B cell (primary cell): ENCODE data around the gene CCDC138. TPM values are rescaled to one million over a fixed set of nuclear protein-coding genes. Genes with fewer than 3 reads are reported as not detected.

Experiments used
- ATAC-seq: fragments of 200-7000 bp; cut with Tn5 transposase; one replicate; pipeline ENCODE4 v1.10.0; 2021; ENCODE audit warnings: low read depth, mild to moderate bottlenecking, moderate number of reproducible peaks, moderate library complexity
- CTCF ChIA-PET: fragments of 350-600 bp; sonication (Branson Sonifier 250); formaldehyde crosslinking; loops from one replicate; lab custom pipeline; 2021; ENCODE audit warnings: antibody characterized with exemption, inconsistent platforms; lab: Charles Lee
- POLR2A ChIA-PET: fragments of 350-600 bp; sonication (Branson Sonifier 250); formaldehyde crosslinking; loops from one replicate; lab custom pipeline; 2021; ENCODE audit warnings: antibody characterized with exemption; lab: Charles Lee
- DNase-seq: peaks from one replicate; pipeline ENCODE4 v3.0.0; 2013
- H2AFZ ChIP-seq: 2 replicates; pipeline ENCODE4 v1.6.1; 2012; ENCODE audit warnings: mild to moderate bottlenecking, low read depth, low read length; ENCODE audit not compliant: insufficient read depth, poor library complexity, severe bottlenecking
- H3K27ac ChIP-seq, 2 donors: 1 replicate in 1 of 2; 2 replicates in 1 of 2; pipeline ENCODE4 v1.5.1; 2012 to 2013; ENCODE audit warnings: low read length in 2 of 2, mild to moderate bottlenecking in 2 of 2, moderate library complexity in 1 of 2
- H3K27me3 ChIP-seq, 4 experiments: fragments of 200-600 bp in 1 of 4; sonication (generic) in 1 of 4; replicated peaks in 1 of 4; 1 replicate in 2 of 4; 2 replicates in 2 of 4; pipeline versions ENCODE4 v1.6.1 to v1.7.0; 2013 to 2016; ENCODE audit warnings: low read length in 3 of 4, mild to moderate bottlenecking in 2 of 4, mixed read lengths in 1 of 4, moderate library complexity in 1 of 4; ENCODE audit not compliant: insufficient read depth in 4 of 4, control insufficient read depth in 3 of 4; ENCODE audit errors: control extremely low read depth in 1 of 4
- H3K36me3 ChIP-seq, 2 experiments: replicated peaks in 1 of 2; 1 replicate in 1 of 2; 2 replicates in 1 of 2; pipeline versions ENCODE4 v1.6.1 to v1.7.1; 2013; ENCODE audit warnings: low read length in 1 of 2; ENCODE audit not compliant: insufficient read depth in 2 of 2, control insufficient read depth in 1 of 2; ENCODE audit errors: control extremely low read depth in 1 of 2, extremely low read depth in 1 of 2
- H3K4me1 ChIP-seq, 2 donors: fragments of 200-600 bp in 1 of 2; sonication (generic) in 1 of 2; 1 replicate in 1 of 2; 2 replicates in 1 of 2; pipeline versions ENCODE4 v1.5.1 to v1.6.1; 2013 to 2017; ENCODE audit warnings: low read length in 2 of 2; ENCODE audit not compliant: control insufficient read depth in 2 of 2, insufficient read depth in 2 of 2
- H3K4me2 ChIP-seq: replicated peaks from 2 replicates; pipeline ENCODE3; 2012; ENCODE audit warnings: mild to moderate bottlenecking, low read depth, low read length; ENCODE audit not compliant: poor library complexity, severe bottlenecking
- H3K4me3 ChIP-seq, 5 experiments: fragments of 200-600 bp in 1 of 5; sonication (generic) in 1 of 5; 1 replicate in 3 of 5; 2 replicates in 2 of 5; pipeline versions ENCODE4 v1.5.1 to v1.7.0; 2011 to 2016; ENCODE audit warnings: low read length in 4 of 5, mild to moderate bottlenecking in 4 of 5, low read depth in 2 of 5, control low read depth in 1 of 5, moderate library complexity in 1 of 5; ENCODE audit not compliant: insufficient read depth in 1 of 5; ENCODE audit errors: control extremely low read depth in 1 of 5, extremely low read depth in 1 of 5
- H3K79me2 ChIP-seq: fragments of 200-600 bp; sonication (generic); one replicate; pipeline ENCODE4 v1.6.0; 2016; ENCODE audit warnings: low read length; ENCODE audit not compliant: control insufficient read depth, insufficient read depth
- H3K9ac ChIP-seq: fragments of 200-600 bp; sonication (generic); 2 replicates; pipeline ENCODE4 v1.6.1; 2017; ENCODE audit warnings: mild to moderate bottlenecking, low read length, moderate library complexity
- H3K9me3 ChIP-seq, 3 donors: one replicate each; pipeline versions ENCODE4 v1.6.1 to v1.7.1; 2013; ENCODE audit warnings: low read length in 2 of 3; ENCODE audit not compliant: control insufficient read depth in 2 of 3, insufficient read depth in 1 of 3; ENCODE audit errors: control extremely low read depth in 1 of 3
- H4K20me1 ChIP-seq: 2 replicates; pipeline ENCODE4 v1.6.0; 2012; ENCODE audit warnings: mild to moderate bottlenecking, low read length; ENCODE audit not compliant: insufficient read depth, control insufficient read depth, poor library complexity, severe bottlenecking
- H3K27ac Mint-ChIP-seq: one replicate; pipeline ENCODE4 v1.8.0; 2021; ENCODE audit warnings: mixed read lengths
- H3K27me3 Mint-ChIP-seq: one replicate; pipeline ENCODE4 v1.8.0; 2021; ENCODE audit warnings: mixed read lengths
- H3K4me1 Mint-ChIP-seq: one replicate; pipeline ENCODE4 v1.8.0; 2021; ENCODE audit warnings: mixed read lengths
- H3K4me3 Mint-ChIP-seq: one replicate; pipeline ENCODE4 v1.8.0; 2021; ENCODE audit warnings: mixed read lengths
- H3K9me3 Mint-ChIP-seq: one replicate; pipeline ENCODE4 v1.8.0; 2022; ENCODE audit warnings: mixed read lengths; ENCODE audit not compliant: insufficient read depth
- CTCF ChIP-seq: fragments of 200-600 bp; IDR thresholded peaks from one replicate; pipeline ENCODE4 v1.8.0; 2022; ENCODE audit warnings: antibody characterized with exemption, mild to moderate bottlenecking
- EZH2 ChIP-seq: IDR thresholded peaks from 2 replicates; pipeline ENCODE4 v1.6.1; 2012; ENCODE audit warnings: borderline replicate concordance, low read depth, mild to moderate bottlenecking, moderate library complexity, low read length; ENCODE audit not compliant: insufficient read depth, poor library complexity, severe bottlenecking
- WGBS: methylation state at CpG from one replicate; pipeline ENCODE4 v1.1.5; 2013; ENCODE audit warnings: missing lambda C conversion rate; ENCODE audit not compliant: insufficient coverage; 5-methylcytosine and 5-hydroxymethylcytosine counted together
- intact Hi-C: fragments of 100-400 bp; cut with micrococcal nuclease; formaldehyde crosslinking; loops from one replicate; pipeline ENCODE4 v1.10.0; 2022
- polyA plus RNA-seq: library from polyadenylated mRNA; depleted of rRNA; stranded (reverse); fragments of >200 nt; gene quantifications from 2 replicates; pipeline ENCODE4 v1.2.3, GENCODE V29; 2012
- total RNA-seq, 2 donors: library from RNA; stranded (reverse); fragments of 120-200 nt in 1 of 2; gene quantifications; 1 replicate in 1 of 2; 2 replicates in 1 of 2; pipeline versions ENCODE4 v1.2.3 to v1.2.4, GENCODE V29; 2013 to 2022

Gene CCDC138
- total and polyA plus RNA-seq, 2 donors (not counting 1 experiment from before 2014, with no cell fraction given), result 3.3 to 16.3 TPM

GRCh38 chr2:108834620-108835019 lies 48.0 kb downstream of the CCDC138 start:
- H2AFZ ChIP-seq, result no peak overlapping the region
- no peak for ATAC-seq
- intact Hi-C loops, result no loop called here
- no peak overlapping the region for H3K27ac Mint-ChIP-seq
- no peak overlapping the region for H3K4me3 Mint-ChIP-seq
- no peaks in the 10 kb centered on the region for H3K4me1 ChIP-seq
- H3K27ac ChIP-seq, result no peak overlapping the region
- CTCF ChIA-PET, result no interaction called here
- POLR2A ChIA-PET, result interaction anchor here (0.7 kb wide), 1 partner anchor 265 kb away, joined by 3 read pairs; no protein-coding TSS in a partner anchor
- TF ChIP-seq CTCF, result no peak
- TF ChIP-seq EZH2, result no peak
- H3K9me3 Mint-ChIP-seq, result peaks cover 4% of the 10 kb centered on the region
- peaks cover 0 to 5% (median 2%) of the 10 kb centered on the region in 3 donors for H3K9me3 ChIP-seq
- peaks cover 7% of the 10 kb centered on the region for H3K4me1 Mint-ChIP-seq
- H3K27me3 ChIP-seq, result no peaks in the 10 kb centered on the region
- H3K79me2 ChIP-seq, result no peaks in the 10 kb centered on the region
- no peaks in the 10 kb centered on the region for H3K36me3 ChIP-seq
- DNase-seq, result no peak
- H3K27me3 Mint-ChIP-seq, result no peaks in the 10 kb centered on the region
- H3K4me2 ChIP-seq, result no peak overlapping the region
- H4K20me1 ChIP-seq, result no peaks in the 10 kb centered on the region
- 100% methylated on average over 1 of the region's 3 CpGs for WGBS
- no peak overlapping the region for H3K4me3 ChIP-seq
- H3K9ac ChIP-seq, result no peak overlapping the region

GRCh38 chr2:108835040-108835439 lies 48.5 kb downstream of the CCDC138 start:
- no peaks in the 10 kb centered on the region for H3K4me1 ChIP-seq
- intact Hi-C loops, result no loop called here
- no peak for TF ChIP-seq EZH2
- no peak for TF ChIP-seq CTCF
- ATAC-seq (no peak), DNase-seq (no peak)
- H3K36me3 ChIP-seq, result no peaks in the 10 kb centered on the region
- ChIA-PET POLR2A (interaction anchor here (0.7 kb wide), 1 partner anchor 266 kb away, joined by 3 read pairs; no protein-coding TSS in a partner anchor), CTCF (no interaction called here)
- no peak overlapping the region for H2AFZ ChIP-seq
- H3K27ac Mint-ChIP-seq, result no peak overlapping the region
- H3K4me1 Mint-ChIP-seq, result peaks cover 7% of the 10 kb centered on the region
- no peaks in the 10 kb centered on the region for H3K79me2 ChIP-seq
- no peak overlapping the region for H3K4me3 Mint-ChIP-seq
- no peak overlapping the region for H3K27ac ChIP-seq
- H3K27me3 Mint-ChIP-seq, result no peaks in the 10 kb centered on the region
- no peaks in the 10 kb centered on the region for H3K27me3 ChIP-seq
- no peak overlapping the region for H3K4me2 ChIP-seq
- WGBS, result no CpG with 5 or more reads among the region's 1 CpG
- no peak overlapping the region for H3K9ac ChIP-seq
- H4K20me1 ChIP-seq, result no peaks in the 10 kb centered on the region
- peaks cover 4% of the 10 kb centered on the region for H3K9me3 Mint-ChIP-seq
- H3K9me3 ChIP-seq, result peaks cover 0 to 5% (median 3%) of the 10 kb centered on the region in 3 donors
- no peak overlapping the region for H3K4me3 ChIP-seq
